ENCODE measurements around the gene RNASEH2B.

- TF ChIP-seq, protein P1, sequence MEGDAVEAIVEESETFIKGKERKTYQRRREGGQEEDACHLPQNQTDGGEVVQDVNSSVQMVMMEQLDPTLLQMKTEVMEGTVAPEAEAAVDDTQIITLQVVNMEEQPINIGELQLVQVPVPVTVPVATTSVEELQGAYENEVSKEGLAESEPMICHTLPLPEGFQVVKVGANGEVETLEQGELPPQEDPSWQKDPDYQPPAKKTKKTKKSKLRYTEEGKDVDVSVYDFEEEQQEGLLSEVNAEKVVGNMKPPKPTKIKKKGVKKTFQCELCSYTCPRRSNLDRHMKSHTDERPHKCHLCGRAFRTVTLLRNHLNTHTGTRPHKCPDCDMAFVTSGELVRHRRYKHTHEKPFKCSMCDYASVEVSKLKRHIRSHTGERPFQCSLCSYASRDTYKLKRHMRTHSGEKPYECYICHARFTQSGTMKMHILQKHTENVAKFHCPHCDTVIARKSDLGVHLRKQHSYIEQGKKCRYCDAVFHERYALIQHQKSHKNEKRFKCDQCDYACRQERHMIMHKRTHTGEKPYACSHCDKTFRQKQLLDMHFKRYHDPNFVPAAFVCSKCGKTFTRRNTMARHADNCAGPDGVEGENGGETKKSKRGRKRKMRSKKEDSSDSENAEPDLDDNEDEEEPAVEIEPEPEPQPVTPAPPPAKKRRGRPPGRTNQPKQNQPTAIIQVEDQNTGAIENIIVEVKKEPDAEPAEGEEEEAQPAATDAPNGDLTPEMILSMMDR (conservative IDR thresholded peaks at IDR 0.05 in 1 of 2, IDR thresholded peaks at IDR 0.05 in 1 of 2; ENCODE audit: extremely low read depth in 1 of 2, insufficient read depth in 1 of 2, low read depth in 1 of 2, low read length in 2 of 2) = no peak
- no peak for TF ChIP-seq EZH2 (IDR thresholded peaks at IDR 0.05; ENCODE audit: borderline replicate concordance, low read length)
These were observed 95.4 kb downstream of the RNASEH2B start for GRCh38 chr13:51004918-51005460.

All from mammary epithelial cell (primary cell).